Measurements from ENCODE around the gene ATP1B3.
"Not testable (repeated sequence)": the region's sequence is repeated elsewhere in the genome, so short reads cannot be mapped to it uniquely, and the experiment has no call there.

Gene ATP1B3

DNA sequence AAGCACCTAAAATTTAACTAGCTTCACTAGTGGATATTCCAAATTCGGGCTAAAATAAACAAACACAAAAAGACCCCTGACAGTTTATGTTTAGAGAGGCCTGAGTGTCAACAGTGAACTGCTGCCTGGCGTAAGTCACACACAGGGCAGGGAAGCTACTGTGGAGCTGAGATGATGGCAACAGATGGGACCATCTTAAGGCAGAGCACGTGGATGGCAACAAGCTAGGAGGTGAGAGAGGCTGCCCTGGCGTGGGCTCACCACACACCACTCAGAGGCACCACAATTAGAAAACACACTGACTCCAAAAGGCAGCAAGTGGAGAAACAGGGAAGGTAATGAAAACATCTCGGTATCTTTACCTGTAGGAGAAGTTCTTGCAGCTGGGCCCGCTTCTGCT, 93.3 kb downstream of the ATP1B3 start:
- no peak for DNase-seq (ENCODE audit: low spot score)
- TF ChIP-seq, protein P1, sequence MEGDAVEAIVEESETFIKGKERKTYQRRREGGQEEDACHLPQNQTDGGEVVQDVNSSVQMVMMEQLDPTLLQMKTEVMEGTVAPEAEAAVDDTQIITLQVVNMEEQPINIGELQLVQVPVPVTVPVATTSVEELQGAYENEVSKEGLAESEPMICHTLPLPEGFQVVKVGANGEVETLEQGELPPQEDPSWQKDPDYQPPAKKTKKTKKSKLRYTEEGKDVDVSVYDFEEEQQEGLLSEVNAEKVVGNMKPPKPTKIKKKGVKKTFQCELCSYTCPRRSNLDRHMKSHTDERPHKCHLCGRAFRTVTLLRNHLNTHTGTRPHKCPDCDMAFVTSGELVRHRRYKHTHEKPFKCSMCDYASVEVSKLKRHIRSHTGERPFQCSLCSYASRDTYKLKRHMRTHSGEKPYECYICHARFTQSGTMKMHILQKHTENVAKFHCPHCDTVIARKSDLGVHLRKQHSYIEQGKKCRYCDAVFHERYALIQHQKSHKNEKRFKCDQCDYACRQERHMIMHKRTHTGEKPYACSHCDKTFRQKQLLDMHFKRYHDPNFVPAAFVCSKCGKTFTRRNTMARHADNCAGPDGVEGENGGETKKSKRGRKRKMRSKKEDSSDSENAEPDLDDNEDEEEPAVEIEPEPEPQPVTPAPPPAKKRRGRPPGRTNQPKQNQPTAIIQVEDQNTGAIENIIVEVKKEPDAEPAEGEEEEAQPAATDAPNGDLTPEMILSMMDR (IDR thresholded peaks at IDR 0.05; ENCODE audit: extremely low read depth, missing control alignments), result no peak

DNA sequence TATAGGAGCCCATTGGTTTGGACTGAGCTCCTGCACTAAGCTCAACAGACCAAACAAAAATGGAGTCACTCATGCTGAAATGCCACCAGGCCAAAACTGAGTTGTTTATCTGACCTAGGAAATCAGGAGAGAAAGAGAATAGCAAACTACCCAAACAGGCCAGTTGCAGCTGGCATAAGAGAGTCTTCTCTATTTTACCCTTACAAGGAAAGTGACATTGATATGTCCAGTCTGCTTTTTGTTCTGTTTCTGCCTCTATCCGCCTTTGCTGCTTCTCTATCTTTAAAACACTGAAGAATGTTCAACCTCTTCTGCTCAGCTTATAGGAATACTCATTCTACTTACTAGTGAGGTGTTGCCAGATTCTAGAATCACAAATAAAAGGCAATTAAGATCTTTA, 95.1 kb downstream of the ATP1B3 start:
- no peak for DNase-seq (ENCODE audit: low spot score)

DNA sequence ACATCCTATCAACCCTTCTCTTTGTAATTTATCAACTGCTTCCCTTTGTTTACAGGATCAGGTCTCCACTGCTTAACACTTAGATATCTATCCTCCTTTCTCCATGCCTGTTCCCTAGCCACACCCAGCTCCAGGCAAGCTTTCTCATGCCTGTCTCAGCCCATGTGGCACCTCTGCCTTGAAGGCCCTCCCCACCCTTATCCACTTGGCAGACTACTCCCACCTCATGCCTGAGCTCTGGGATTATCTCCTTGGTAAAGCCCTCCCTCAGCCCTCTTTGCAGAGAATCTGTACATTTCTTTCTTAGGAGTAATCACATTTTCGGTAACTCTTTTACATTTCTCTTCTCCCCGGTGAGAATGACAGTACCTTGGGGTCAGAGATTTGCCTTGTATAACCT, 96.0 kb downstream of the ATP1B3 start:
- TF ChIP-seq, protein P1 (IDR thresholded peaks at IDR 0.05; ENCODE audit: extremely low read depth, missing control alignments), result no peak

More for the DNA sequence above, 95.1 kb downstream of the ATP1B3 start:
- TF ChIP-seq, protein P1 (IDR thresholded peaks at IDR 0.05; ENCODE audit: extremely low read depth, missing control alignments), result no peak

DNA sequence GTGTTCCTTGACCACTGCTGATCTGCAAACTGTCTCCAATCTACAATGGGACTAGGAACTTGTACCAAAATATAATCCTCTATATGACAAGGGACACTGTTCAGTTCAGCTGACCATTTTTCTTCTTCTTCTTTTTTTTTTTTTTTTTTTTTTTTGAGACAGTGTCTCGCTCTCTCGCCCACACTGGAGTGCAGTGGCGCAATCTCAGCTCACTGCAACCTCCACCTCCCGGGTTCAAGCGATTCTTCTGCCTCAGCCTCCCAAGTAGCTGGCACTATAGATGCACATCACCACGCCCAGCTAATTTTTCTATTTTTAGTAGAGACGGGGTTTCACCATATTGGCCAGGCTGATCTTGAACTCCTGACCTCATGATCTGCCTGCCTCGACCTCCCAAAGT, 98.3 kb downstream of the ATP1B3 start:
- not testable (repeated sequence) for DNase-seq (ENCODE audit: low spot score)

More for the DNA sequence above, 96.0 kb downstream of the ATP1B3 start:
- DNase-seq (ENCODE audit: low spot score), result no peak

Data from GM20000 (cell line).